DMS153 (cell line): ENCODE results near the gene SRSF9.
A peak's percentile ranks its signal among the peaks of the same experiment; 100 is the strongest.
"Not testable (repeated sequence)": the region's sequence is repeated elsewhere in the genome, so short reads cannot be mapped to it uniquely, and the experiment has no call there.

Experiments
- DNase-seq: peaks from one replicate; lab custom pipeline; 2025; lab: John Stamatoyannopoulos, UW

SRSF9 gene, protein sequence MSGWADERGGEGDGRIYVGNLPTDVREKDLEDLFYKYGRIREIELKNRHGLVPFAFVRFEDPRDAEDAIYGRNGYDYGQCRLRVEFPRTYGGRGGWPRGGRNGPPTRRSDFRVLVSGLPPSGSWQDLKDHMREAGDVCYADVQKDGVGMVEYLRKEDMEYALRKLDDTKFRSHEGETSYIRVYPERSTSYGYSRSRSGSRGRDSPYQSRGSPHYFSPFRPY

DNA sequence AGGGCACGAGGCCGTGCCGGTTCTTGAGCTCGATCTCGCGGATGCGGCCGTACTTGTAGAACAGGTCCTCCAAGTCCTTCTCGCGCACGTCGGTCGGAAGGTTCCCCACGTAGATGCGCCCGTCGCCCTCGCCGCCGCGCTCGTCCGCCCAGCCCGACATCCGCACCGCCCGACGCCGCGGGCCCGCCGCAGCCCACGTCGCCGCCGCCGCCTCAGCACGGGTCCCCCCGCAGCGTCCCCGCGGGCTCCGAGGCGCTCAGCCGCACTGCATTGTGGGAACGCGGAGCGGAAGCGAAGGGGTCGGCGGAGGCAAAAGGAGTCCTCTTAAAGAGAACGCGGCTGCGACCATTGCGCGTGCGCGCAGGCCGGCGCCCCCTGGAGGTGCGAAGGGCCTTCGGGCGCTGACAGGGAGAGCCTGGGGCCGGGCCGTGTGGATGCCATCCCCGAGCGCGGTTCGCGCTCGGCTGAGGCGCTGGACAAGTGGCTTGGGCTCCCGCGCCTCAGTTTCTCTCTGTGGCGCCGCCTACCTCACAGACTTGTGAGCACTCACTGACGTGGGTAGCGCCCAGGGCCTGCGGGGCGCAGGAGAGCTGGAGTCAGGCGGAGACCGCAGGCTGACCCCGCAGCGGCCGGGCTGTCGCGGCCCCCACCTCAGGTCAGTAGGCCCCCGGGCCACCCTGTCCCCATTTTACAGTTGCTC is at the start of gene SRSF9:
Gene SRSF9 (minus strand): TSS at position 299 of the 700 bp plus-strand sequence. CDS start 139 bp downstream, at position 160.
- peak; percentile 92 for DNase-seq

DNA sequence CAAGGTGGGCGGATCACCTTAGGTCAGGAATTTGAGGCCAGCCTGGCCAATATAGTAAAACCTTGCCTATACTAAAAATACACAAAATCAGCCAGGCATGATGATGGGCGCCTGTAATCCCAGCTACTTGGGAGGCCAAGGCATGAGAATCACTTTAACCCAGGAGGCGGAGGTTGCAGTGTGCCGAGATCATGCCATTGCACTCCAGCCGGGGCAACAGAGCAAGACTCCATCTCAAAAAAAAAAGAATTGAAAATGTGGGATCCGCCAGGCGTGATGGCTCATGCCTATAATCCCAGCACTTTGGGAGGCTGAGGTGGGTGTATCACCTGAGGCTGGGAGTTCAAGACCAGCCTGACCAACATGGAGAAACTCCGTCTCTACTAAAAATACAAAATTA is 49.8 kb upstream of the SRSF9 start:
- DNase-seq: not testable (repeated sequence)

DNA sequence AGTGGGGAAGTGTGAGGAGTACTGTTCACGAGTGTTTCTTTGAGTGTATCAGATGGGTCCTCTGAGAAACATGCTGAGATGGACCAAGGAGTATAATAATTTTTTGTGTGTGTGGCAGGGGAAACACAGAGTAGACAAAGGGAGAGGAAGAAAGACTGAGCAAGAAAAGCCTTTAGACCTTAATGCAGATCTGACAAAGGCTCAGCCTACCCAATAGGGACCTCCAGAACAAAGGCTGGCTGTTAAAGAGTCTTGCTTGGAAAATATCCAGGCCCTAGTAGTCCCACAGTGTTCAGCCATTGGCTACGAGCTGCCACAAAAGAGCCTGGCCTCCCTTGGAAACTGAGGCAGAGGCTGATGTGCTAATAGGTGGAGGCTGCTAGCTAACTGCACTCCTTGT is 45.9 kb upstream of the SRSF9 start:
- no peak for DNase-seq

DNA sequence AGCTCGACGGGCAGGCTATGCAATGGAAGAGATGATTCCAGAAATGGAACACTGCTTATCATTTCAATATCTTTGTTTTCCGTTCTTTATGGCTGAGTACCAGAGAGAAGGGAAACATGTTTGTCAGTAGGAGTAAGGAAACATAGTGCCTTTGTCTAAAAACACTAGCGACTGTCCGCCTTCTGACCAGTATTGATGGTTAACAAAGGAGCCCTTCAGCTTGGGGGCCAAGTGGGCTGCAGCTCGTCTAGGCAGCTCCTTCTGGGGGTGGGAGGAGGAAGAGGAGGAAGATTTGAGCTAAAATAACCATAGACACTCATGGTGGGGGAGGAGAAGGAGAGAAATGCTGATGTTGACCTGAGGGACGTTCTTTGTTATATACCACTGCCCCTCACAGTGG is 44.5 kb upstream of the SRSF9 start:
- no peak for DNase-seq

DNA sequence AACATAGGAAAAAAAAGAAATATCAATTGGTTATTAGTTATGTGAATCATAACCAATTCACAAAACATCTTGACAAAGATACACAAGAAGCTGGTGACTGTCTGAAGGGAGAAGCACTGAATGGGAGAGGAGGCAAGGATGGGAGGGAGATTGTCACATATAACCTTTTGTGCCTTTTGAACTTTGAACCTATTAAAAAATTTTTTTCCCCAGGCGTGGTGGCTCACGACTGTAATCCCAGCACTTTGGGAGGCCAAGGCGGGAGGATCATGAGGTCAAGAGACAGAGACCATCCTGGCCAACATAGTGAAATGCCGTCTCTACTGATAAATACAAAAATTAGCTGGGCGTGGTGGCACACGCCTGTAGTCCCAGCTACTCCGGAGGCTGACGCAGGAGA is 39.0 kb upstream of the SRSF9 start:
- DNase-seq: no peak

DNA sequence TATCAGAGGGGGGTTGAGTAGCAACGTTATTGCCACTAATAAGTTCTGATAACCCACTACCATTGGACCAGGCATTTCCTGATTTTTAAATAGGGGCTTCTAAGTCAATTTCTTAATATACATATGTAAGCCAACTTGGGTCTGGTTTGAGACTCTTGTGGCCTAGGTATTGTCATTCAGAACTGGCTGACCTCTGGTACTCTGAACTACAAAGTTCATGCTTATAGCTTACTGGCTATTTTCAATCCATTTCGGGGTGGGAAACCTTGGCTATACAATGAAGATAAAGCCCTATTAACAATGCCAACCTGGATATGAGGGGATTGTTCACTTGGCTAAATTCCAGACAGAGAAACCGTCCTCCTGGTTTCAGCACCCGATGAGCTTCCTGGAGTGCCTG is 35.0 kb upstream of the SRSF9 start:
- no peak for DNase-seq

DNA sequence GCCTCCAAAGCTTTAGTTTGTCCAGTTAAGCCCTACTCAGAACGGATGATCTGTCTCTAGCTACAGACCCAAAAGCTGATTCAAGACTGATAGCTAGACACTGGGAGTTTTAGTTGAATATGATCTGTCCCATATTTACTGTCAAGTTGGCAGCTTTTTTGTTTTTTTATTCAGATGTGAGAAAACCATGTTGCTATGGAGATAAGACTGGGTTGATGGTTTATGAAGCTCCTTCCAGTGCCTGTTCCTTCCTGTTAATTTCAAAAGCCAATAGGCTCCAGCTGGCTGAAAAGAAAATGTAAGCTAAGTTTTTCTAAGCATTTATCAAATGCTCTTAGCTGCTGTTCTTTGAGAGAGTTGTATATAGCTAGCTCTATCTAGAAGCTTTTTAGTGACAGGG is 31.0 kb upstream of the SRSF9 start:
- DNase-seq: no peak

DNA sequence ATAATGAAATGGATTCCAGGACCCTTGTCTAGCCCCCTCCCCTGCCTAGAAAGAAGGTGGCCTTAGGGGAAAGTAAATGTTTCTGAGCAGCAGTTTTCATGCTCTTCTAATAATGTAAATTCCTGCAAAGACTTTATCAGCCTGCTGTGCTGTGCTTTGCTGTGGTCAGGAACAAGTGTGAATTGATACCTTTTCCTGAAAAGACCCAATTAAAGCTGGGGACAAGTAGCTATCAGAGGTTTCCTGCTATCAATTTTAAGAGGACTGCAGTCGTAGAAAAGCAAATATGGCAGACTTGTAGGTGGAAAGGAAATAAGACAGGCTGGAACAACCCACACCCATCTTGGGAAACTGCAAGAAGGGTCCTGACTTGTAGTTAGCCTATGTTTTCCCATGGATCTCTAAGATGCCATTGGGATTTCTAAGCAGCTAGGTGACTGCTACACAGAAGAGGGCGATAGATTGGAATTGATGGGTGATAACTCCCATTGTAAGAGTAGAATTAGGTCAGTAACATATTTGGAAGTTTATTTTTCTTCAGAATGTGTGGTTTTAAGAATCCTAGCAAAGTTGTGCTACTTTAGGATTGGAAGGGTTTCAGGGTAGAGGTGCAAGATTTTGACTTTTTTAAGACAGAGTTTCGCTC is 29.4 kb upstream of the SRSF9 start:
- DNase-seq: no peak

DNA sequence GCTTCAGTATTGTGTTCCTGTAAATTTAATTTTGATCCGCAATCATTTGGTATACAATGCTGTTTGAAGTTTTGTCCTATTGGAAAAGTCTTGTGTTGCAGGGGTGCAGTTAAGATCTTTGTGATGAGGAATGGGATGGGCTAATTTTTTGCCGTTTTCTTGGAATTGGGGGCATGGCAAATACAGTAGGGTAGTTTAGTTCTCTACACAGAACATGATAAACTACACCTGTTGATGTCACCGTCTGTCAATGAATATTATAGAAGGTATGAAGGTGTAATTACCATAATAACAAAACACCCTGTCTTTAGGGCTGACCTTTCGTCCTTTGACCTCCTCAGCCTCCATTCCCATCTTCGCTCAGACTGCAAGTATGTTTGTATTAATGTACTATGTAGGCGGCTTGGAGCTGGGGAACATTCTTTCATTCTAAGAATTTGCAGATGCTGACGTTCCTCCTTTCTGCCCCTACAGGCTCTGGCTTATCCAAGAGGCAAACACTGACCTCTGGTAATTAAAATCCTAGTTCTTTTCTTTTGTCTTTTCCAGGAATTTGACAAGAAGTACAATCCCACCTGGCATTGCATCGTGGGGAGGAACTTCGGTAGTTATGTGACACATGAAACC is 28.1 kb upstream of the SRSF9 start:
- no peak for DNase-seq

DNA sequence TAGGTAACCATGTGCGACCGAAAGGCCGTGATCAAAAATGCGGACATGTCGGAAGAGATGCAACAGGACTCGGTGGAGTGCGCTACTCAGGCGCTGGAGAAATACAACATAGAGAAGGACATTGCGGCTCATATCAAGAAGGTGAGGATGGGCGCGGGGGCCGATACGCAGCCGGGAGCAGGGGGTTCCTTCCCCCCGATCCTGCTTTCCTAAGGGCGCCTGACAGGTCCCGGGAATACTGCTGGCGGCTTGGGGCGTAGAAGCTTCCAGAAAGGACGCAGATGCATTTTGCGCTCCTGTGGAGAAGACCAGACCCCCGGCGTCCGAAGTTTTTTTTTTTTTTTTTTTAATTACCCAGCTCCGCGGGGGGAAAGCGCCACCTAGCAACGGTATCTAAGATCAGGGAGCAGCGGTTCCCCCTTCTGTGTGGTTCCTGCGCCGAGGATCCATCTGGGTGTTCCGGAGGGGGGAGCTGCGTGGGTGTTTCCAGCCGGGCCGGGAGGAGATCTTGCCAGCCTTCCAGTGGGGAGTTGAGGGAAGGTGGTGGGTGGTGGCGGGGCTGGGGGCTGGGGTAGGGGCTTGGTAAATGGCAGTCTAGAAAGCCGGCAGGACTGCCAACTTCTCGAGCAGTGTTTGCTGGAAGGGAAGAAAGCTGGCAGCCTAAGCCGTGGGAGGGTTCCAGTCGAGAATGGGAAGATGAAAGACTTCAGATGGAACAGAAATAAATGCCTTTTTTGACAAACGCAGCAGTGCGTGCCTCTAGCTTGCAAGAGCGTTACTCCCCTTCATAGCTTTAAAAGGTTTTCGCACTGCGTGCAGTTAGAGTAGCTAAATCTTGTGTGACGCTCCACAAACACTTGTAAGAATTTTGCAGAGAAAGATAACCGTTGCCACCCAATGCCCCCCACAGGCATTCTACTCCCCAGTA is 27.1 kb upstream of the SRSF9 start:
- DNase-seq: no peak

DNA sequence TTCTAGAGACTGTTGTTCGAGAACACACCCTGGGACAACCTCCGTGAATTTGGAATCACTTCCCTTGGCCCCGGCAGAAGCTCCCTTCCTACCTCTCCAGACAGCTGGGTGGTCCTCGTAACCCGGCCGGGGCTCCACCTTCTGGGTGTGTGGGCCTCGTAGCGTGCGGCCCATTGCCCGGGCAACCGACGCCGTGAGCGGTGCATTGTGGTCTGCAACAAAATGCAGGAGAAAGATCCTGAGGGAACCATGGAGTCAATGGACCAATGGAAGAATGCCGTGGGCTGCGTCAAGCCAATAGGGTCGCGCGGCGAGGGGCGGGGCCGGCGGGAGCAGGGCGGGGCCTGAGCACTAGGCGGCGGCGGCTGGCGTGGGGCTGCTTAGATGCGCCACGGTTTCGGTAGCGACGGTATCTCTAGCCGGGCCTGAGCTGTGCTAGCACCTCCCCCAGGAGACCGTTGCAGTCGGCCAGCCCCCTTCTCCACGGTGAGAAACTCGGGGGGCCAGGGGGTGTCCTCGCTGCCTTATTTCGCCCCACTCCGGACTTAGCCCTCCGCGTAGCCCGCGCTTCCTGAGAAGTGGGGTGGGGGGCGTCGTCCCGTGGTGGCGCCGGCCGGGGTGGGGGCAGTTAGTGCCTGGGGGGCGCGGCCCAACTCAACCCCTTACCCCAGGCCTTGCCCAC is 26.3 kb upstream of the SRSF9 start, which contains the start of gene DYNLL1:
Gene DYNLL1 (plus strand): TSS at position 383 of the 682 bp plus-strand sequence. CDS start 309 bp downstream, outside the sequence.
- DNase-seq: peak; percentile 93

DNA sequence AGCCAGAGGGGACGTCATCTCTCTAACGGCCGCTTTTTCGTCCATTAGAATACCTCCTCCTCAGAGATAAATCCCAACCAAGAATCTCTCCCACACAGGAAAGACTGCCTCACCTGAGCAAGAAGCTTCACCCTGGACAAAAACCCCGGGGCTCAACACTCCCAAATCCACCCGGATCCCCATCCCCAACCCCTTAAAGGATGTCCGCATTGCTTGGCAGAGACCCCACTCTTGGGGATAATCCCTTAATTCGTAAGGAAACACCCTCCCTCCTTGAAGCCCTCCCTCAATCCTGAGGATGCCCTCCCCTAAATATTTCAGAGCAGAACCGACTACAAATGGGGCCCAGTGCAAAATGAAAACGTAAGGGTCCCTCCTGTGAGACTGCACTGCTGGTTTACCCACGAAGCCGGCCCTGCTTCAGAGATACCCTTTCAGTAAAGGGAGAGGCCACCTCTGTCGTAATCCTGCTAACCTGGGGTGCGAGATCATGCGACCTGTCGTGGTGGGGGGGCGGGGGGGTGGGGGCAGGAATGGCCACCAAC is 25.7 kb upstream of the SRSF9 start:
- no peak for DNase-seq

DNA sequence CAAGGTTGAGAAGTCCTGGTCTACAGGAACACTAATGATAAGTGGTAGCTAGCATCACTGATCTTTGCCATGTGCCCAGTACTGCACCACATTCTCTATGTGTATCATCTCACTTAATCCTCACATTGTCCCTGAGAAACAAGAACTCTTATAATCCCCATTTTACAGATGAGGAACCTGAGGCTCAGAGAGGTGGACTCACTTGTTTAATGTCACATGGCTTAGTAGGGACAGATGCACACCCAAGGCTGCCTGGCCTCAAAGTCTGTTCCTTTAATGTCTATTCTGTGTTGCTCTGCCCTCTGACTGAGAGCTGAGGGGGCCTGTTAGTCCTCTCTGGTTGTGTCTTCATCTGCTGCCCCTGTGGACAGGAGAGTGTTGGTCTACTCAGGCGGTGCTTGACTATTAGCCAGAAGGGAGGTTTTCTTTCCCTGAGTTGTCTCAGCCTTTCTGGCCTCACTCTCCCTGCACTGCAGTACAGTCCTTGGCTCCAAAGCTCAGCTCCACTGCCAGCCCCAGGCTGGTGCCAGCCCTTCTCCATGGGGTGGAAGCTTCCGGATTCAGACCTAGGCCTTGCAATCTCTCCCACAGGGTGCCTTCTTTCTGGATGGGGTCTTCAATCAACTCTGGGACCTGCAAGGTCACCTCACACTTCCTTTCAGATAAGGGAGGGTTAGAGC is 21.4 kb upstream of the SRSF9 start:
- DNase-seq: no peak

DNA sequence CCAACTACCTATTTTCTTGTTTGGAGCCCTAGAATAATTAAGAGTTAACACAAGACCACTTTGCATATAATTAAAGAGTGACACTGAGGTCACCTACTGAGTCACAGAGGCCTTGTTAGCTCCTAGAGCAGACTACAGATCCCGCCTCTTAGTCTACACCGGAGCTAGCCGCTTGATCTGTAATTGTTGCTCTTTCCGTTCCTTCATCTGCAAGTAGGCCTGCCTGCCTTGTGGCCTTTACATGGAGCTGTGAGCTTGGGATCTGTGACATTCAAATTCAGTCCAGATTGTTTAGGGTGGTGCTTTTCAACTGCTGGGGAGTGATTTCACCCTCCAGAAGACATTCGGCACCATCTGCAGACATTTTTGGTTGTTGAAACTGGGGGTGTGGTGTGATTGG is 20.8 kb upstream of the SRSF9 start:
- no peak for DNase-seq

DNA sequence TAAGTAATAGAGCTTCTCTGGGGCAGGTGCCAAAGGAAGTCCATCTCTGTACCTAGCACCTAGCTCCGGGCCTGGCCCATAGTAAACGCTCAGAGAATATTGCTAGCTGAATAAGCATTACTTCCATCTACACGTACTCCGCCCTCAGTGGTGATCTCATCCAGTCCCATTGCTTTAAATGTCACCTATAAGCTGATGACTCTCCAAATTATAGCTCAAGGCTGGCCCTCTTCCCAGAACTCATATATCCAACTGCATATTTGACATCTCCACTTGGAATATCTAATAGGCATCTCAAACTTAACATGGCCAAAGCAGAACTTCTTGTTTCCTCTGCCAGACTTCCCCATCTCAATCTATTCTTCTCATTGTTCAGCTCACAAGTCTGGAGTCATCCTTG is 19.5 kb upstream of the SRSF9 start:
- no peak for DNase-seq

DNA sequence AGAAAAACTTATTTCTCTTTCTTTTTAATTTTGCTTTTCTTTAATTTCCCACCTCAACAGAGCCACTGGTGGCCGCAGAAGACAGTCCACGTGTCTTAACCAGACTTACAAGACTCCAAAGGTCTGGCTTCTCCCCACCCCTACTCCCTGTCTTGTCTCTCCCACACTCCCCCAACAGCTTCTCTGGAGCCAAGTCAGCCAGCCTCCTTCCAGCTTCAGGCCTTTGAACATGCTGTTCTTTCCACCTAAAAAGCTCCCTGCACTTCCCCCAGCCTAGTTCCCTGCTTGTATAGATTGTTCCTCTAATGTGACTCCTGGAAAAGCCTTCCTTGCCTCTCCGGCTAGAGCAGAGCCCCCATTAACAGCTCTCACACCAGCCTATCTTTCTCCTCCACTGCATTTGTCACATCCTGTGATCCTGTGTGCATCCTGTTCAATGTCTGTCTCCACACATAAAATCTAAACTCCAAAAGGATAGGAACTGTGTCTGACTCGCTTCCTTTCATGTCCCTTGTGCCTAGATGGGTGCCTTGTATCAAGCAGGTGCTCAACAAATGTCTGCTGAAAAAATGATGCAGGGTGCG is 18.6 kb upstream of the SRSF9 start:
- DNase-seq: no peak

DNA sequence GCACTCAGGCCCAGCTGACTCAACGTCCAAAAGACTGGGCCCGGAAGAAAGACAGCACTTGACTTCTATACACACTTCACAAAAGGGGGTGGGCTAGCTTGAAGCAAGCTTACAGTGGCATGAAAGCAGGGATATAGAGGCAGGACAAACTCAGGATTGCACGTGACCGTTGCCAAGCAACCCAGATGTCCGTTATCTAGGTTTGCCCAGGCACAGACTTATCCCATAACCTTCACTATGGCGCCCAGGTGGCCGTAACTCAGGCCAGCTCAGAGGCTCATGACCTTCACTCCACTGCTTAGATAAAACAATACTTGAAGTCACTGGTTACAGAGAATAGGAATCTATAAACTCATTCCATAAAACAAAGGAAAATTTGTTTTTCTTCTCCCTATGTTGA is 18.0 kb upstream of the SRSF9 start:
- not testable (repeated sequence) for DNase-seq

DNA sequence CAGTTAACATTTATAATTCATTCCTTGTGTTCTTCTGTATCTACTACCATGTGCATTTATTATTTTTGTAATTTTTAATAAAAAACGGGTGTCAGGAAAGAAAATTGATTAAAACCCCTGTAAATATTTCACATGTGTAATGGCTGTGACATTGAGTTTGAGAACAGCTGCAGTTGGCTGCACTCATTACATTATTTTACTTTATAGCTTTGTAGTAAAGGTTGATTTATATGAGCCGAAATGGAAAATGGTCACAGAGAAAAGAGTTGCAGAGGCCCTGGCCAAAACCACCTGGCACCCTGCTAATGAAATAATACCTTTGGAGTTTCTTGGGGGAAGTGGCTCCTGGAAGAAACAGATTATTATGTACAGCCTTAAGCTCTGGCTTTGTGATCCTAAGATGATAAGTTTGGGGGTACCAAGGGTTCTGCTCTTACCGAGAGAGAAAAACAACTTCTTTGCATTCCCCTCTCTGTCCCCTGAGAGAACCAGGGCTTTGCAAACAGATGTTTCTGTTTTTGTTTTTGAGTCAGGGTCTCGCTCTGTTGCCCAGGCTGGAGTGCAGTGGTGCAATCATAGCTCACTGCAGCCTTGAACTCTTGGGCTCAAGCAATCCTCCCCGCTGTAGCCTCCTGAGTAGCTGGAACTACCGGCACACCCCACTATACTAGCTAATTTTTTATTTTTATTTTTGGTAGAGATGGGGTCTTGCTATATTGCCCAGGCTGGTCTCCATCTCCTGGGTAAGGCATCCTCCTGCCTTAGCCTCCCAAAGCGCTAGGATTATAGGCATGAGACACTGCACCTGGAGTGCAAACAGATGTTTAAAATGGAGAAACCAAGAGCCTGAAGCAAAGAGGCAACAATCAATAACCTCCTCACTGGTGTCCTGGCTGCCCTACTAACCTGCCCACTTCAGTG is 16.7 kb upstream of the SRSF9 start:
- no peak for DNase-seq

DNA sequence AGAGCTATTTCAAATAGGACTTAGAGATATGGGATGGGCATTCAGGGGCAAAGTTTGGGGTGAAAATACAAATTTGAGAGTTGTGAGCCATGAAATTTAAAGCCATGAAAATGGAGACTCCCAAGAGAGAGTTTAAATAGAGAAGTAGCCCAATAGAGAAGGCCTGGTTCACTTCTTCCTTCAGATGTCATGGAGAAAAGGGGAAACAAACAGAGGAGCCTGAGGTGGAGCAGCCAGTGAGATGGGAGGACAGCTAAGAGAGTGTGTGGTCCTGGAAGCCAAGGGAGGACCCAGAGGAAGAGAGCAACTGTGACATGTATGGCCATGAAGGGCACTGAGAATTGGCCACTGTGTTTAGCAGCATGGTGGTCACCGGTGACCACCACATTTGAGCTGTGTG is 14.1 kb upstream of the SRSF9 start:
- DNase-seq: no peak
